ENCODE data around the gene CCNY.
"Not testable (repeated sequence)": the region's sequence is repeated elsewhere in the genome, so short reads cannot be mapped to it uniquely, and the experiment has no call there.

CCNY gene

DNA sequence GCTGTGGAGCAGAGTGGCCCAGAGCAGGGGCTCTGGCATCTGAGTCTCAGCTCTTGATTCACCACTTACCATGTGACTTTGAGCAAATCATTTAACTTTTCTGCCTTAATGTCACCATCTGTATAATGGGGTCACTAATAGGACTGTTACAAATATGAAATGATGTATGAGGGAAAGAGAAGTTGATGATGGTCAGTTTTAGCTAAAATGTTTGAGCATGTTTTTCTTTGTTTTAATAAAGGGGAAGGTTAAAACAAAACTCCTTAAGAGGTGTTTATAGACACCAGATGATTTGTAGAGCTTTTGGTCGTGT, 81.0 kb downstream of the CCNY start:
- no peaks in the 10 kb centered on the region for H3F3A ChIP-seq (ENCODE audit: insufficient read depth, low read length)
- no peaks in the 10 kb centered on the region for H3K4me1 ChIP-seq (ENCODE audit: low read length)
- H3K27ac ChIP-seq (ENCODE audit: low read length) = no peak overlapping the region
- H3K79me2 ChIP-seq (ENCODE audit: low read length) = peaks cover 61% of the 10 kb centered on the region
- TF ChIP-seq EZH2phosphoT487 (IDR thresholded peaks at IDR 0.05; ENCODE audit: low read length) (no peak), EZH2 (optimal IDR thresholded peaks at IDR 0.05; ENCODE audit: low read depth, low read length) (no peak)
- TF ChIP-seq, protein P1, sequence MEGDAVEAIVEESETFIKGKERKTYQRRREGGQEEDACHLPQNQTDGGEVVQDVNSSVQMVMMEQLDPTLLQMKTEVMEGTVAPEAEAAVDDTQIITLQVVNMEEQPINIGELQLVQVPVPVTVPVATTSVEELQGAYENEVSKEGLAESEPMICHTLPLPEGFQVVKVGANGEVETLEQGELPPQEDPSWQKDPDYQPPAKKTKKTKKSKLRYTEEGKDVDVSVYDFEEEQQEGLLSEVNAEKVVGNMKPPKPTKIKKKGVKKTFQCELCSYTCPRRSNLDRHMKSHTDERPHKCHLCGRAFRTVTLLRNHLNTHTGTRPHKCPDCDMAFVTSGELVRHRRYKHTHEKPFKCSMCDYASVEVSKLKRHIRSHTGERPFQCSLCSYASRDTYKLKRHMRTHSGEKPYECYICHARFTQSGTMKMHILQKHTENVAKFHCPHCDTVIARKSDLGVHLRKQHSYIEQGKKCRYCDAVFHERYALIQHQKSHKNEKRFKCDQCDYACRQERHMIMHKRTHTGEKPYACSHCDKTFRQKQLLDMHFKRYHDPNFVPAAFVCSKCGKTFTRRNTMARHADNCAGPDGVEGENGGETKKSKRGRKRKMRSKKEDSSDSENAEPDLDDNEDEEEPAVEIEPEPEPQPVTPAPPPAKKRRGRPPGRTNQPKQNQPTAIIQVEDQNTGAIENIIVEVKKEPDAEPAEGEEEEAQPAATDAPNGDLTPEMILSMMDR (IDR thresholded peaks at IDR 0.05; ENCODE audit: low read length) = no peak
- H3K9me3 ChIP-seq (replicated peaks; ENCODE audit: insufficient read depth, low read length) = no peaks in the 10 kb centered on the region
- no peak overlapping the region for H2AFZ ChIP-seq (ENCODE audit: low read length)
- no peak overlapping the region for H3K9ac ChIP-seq (ENCODE audit: low read length)
- no peaks in the 10 kb centered on the region; the same call in 1 of the 2 replicates for H4K20me1 ChIP-seq (ENCODE audit: insufficient read depth, low read length)
- H3K4me2 ChIP-seq (ENCODE audit: low read depth, low read length) = no peak overlapping the region
- DNase-seq = no peak
- H3K27me3 ChIP-seq (replicated peaks; ENCODE audit: insufficient read depth, low read length) = no peaks in the 10 kb centered on the region
- no peaks in the 10 kb centered on the region for H3K36me3 ChIP-seq (replicated peaks; ENCODE audit: insufficient read depth, low read length)
- H3K4me3 ChIP-seq (ENCODE audit: low read length) = no peak overlapping the region
- no peaks in the 10 kb centered on the region for H3K9me2 ChIP-seq (replicated peaks; ENCODE audit: insufficient read depth, low read length)

DNA sequence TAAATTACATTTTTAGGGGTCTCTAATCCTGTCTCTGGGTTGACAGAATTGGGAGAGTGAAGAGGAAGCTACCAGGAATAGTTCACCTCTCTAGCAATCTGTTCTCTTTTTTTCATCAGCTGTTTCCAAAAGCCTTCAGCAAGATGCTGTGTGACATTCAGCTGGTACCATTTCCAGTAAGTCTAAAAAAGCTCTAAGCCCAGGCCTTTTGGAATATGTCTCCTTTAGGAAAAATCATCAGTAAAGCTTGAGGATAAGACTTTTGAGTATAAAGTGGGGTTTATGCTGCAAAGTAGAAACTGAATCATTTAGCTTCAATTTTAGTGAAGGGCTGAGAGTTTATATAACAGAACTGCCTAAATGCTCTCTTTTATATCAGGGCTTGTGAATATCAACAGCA, 81.5 kb downstream of the CCNY start:
- Histone ChIP-seq H3K9me3 (replicated peaks; ENCODE audit: insufficient read depth, low read length) (no peaks in the 10 kb centered on the region), H3F3A (ENCODE audit: insufficient read depth, low read length) (no peaks in the 10 kb centered on the region), H4K20me1 (ENCODE audit: insufficient read depth, low read length) (no peaks in the 10 kb centered on the region; the same call in 1 of the 2 replicates), H3K36me3 (replicated peaks; ENCODE audit: insufficient read depth, low read length) (no peaks in the 10 kb centered on the region), H3K79me2 (ENCODE audit: low read length) (peaks cover 64% of the 10 kb centered on the region), H2AFZ (ENCODE audit: low read length) (no peak overlapping the region), H3K9ac (ENCODE audit: low read length) (no peak overlapping the region), H3K4me1 (ENCODE audit: low read length) (no peaks in the 10 kb centered on the region), H3K27ac (ENCODE audit: low read length) (no peak overlapping the region), H3K27me3 (replicated peaks; ENCODE audit: insufficient read depth, low read length) (no peaks in the 10 kb centered on the region), H3K4me3 (ENCODE audit: low read length) (no peak overlapping the region), H3K4me2 (ENCODE audit: low read depth, low read length) (no peak overlapping the region), H3K9me2 (replicated peaks; ENCODE audit: insufficient read depth, low read length) (no peaks in the 10 kb centered on the region)
- TF ChIP-seq, protein P1 (IDR thresholded peaks at IDR 0.05; ENCODE audit: low read length) = no peak
- TF ChIP-seq EZH2phosphoT487 (IDR thresholded peaks at IDR 0.05; ENCODE audit: low read length) = no peak
- TF ChIP-seq EZH2 (optimal IDR thresholded peaks at IDR 0.05; ENCODE audit: low read depth, low read length) = no peak
- DNase-seq = no peak

DNA sequence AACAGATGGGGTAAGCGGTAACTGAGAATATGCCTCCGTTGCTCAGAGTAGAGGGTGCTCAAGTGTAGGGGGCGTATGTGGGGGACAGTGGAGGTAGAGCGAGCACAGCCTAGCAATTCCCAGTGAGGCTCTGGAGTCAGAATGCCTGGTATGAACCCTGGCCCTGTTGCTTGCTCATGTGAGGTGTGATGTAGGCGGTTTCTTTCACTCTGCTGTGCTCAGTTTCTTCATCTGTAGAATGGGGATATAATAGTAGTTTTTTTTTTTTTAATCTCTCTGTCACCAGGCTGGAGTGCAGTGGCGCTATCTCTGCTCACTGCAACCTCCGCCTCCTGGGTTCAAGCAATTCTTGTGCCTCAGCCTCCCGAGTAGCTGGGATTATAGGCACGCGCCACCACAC, 82.3 kb downstream of the CCNY start:
- H3F3A ChIP-seq (ENCODE audit: insufficient read depth, low read length); H2AFZ ChIP-seq (ENCODE audit: low read length); H3K36me3 ChIP-seq (replicated peaks; ENCODE audit: insufficient read depth, low read length); H3K4me2 ChIP-seq (ENCODE audit: low read depth, low read length); H3K27me3 ChIP-seq (replicated peaks; ENCODE audit: insufficient read depth, low read length); H3K27ac ChIP-seq (ENCODE audit: low read length); H4K20me1 ChIP-seq (ENCODE audit: insufficient read depth, low read length); H3K9me3 ChIP-seq (replicated peaks; ENCODE audit: insufficient read depth, low read length); H3K4me1 ChIP-seq (ENCODE audit: low read length); DNase-seq; H3K4me3 ChIP-seq (ENCODE audit: low read length); H3K9ac ChIP-seq (ENCODE audit: low read length); H3K9me2 ChIP-seq (replicated peaks; ENCODE audit: insufficient read depth, low read length): not testable (repeated sequence)
- H3K79me2 ChIP-seq (ENCODE audit: low read length) = peaks cover 72% of the 10 kb centered on the region

DNA sequence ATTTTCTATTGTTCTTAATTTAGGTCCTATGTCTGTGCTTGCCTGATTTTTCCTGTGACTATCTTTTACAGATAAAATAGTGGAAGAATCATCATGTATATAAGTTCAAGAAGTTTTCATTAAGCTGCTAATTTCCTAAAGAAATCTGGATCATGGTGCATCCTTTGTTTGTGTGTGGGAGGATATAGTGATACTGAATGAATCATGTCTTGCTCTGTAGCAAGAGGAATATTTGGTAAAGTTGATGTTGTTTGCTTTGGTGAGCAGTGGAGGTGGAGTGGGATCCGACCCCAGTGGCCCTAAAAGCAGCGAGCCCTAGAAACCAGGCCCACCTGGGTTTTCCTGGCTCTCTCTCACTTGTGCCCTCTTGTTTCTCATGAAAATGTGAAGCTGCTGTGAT, 83.7 kb downstream of the CCNY start:
- no peak for DNase-seq
- H3K9ac ChIP-seq (ENCODE audit: low read length) = no peak overlapping the region
- H3F3A ChIP-seq (ENCODE audit: insufficient read depth, low read length) = no peaks in the 10 kb centered on the region
- TF ChIP-seq EZH2 (optimal IDR thresholded peaks at IDR 0.05; ENCODE audit: low read depth, low read length) (no peak), EZH2phosphoT487 (IDR thresholded peaks at IDR 0.05; ENCODE audit: low read length) (no peak)
- TF ChIP-seq, protein P1 (IDR thresholded peaks at IDR 0.05; ENCODE audit: low read length) = no peak
- H3K36me3 ChIP-seq (replicated peaks; ENCODE audit: insufficient read depth, low read length) = no peaks in the 10 kb centered on the region
- H3K9me2 ChIP-seq (replicated peaks; ENCODE audit: insufficient read depth, low read length) = no peaks in the 10 kb centered on the region
- H4K20me1 ChIP-seq (ENCODE audit: insufficient read depth, low read length) = no peaks in the 10 kb centered on the region; the same call in 1 of the 2 replicates
- no peak overlapping the region for H3K4me2 ChIP-seq (ENCODE audit: low read depth, low read length)
- no peak overlapping the region for H2AFZ ChIP-seq (ENCODE audit: low read length)
- no peaks in the 10 kb centered on the region for H3K4me1 ChIP-seq (ENCODE audit: low read length)
- H3K9me3 ChIP-seq (replicated peaks; ENCODE audit: insufficient read depth, low read length) = no peaks in the 10 kb centered on the region
- no peak overlapping the region for H3K4me3 ChIP-seq (ENCODE audit: low read length)
- H3K27ac ChIP-seq (ENCODE audit: low read length) = no peak overlapping the region
- H3K79me2 ChIP-seq (ENCODE audit: low read length) = peaks cover 62% of the 10 kb centered on the region
- no peaks in the 10 kb centered on the region for H3K27me3 ChIP-seq (replicated peaks; ENCODE audit: insufficient read depth, low read length)

All from MM.1S (cell line).